ENCODE measurements around the gene TMEM181. TPM values are rescaled to one million over a fixed set of nuclear protein-coding genes. Genes with fewer than 3 reads are reported as not detected.
"Not testable (repeated sequence)": the region's sequence is repeated elsewhere in the genome, so short reads cannot be mapped to it uniquely, and the experiment has no call there.

The TMEM181 gene
- total RNA-seq, 4 donors from 2014 or later: 21.6 to 31.6 (median 26.0) TPM

GRCh38 chr6:158649289-158650143, 89.6 kb downstream of the TMEM181 start, which contains the start of gene SYTL3:
SYTL3 (plus strand) TSS chr6:158650054; CDS start chr6:158663269, 13,215 bp downstream.
- Histone ChIP-seq H3K27me3 (no peaks in the 10 kb centered on the region), H3K27ac (replicated peaks in 1 of 4) (peak within 1 kb of the TSS; percentile 32 to 99 (median 55)), H3K4me3 (no peak within 1 kb of the TSS), H3K36me3 (no peaks in the 10 kb centered on the region), H3K4me1 (peaks cover 21 to 48% (median 32%) of the 10 kb centered on the region in 4 donors), H3K9me3 (no peaks in the 10 kb centered on the region)
- TF ChIP-seq, protein P1, sequence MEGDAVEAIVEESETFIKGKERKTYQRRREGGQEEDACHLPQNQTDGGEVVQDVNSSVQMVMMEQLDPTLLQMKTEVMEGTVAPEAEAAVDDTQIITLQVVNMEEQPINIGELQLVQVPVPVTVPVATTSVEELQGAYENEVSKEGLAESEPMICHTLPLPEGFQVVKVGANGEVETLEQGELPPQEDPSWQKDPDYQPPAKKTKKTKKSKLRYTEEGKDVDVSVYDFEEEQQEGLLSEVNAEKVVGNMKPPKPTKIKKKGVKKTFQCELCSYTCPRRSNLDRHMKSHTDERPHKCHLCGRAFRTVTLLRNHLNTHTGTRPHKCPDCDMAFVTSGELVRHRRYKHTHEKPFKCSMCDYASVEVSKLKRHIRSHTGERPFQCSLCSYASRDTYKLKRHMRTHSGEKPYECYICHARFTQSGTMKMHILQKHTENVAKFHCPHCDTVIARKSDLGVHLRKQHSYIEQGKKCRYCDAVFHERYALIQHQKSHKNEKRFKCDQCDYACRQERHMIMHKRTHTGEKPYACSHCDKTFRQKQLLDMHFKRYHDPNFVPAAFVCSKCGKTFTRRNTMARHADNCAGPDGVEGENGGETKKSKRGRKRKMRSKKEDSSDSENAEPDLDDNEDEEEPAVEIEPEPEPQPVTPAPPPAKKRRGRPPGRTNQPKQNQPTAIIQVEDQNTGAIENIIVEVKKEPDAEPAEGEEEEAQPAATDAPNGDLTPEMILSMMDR (IDR thresholded peaks at IDR 0.05): no peak
- TF ChIP-seq POLR2AphosphoS5 (IDR thresholded peaks at IDR 0.05) (peak; percentile 47 to 74), POLR2A (IDR thresholded peaks at IDR 0.05; ENCODE audit: low read depth) (no peak), EP300 (IDR thresholded peaks at IDR 0.05) (no peak)
- intact Hi-C loops (cut with DNase I): no loop called here
- WGBS: 60% methylated on average over 15 of the region's 15 CpGs
- DNase-seq (ENCODE audit: extremely low spot score): peak; percentile 91

- H3K27ac ChIP-seq (replicated peaks in 1 of 4): peak overlapping the region in 1 of 4 donors; percentile 22
- 88% methylated on average over 17 of the region's 17 CpGs for WGBS
- DNase-seq (ENCODE audit: extremely low spot score); H3K36me3 ChIP-seq; H3K4me3 ChIP-seq; H3K9me3 ChIP-seq; H3K27me3 ChIP-seq; intact Hi-C loops (cut with DNase I): not testable (repeated sequence)
- H3K4me1 ChIP-seq: peaks cover 26 to 49% (median 37%) of the 10 kb centered on the region in 4 donors
These were observed 92.3 kb downstream of the TMEM181 start for GRCh38 chr6:158651981-158652737.

DNA sequence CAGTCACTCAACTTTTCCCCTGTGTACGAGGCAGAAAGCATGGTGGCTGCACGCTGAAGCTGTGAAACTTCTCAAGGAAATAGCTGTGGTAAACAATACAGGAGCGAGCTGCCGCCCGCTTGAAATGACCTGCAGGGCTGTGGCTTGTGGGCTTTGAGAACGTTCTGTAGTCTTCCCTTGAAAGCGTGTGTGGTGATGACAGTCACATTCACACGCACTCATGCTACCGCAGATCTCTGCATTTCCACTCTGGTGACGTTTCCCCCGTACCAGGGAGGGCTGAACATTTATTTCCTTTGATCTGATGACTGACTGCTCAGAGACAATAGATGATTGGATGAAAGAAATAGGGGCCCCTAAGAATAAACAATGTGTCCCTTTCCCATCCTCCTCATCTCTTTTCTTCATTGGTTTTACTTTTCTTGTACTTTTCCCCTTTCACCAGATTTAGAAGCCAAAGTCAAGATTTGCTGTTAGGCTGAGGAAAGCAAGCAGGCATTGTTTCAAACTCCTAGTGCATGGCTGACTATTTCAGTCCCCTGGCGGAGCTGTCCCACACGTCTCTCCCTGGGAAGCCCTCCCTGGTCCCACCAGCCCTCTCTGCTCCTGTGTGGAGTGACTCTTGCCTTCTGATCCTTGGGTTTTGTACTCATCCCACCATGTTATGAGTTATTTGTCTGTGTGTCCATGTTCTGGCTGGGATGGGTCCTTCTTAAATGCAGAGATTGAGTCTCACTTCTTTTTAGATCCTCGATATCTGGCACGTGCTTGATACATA, 93.9 kb downstream of the TMEM181 start:
- peaks cover 26 to 36% (median 30%) of the 10 kb centered on the region in 4 donors for H3K4me1 ChIP-seq
- H3K27ac ChIP-seq (replicated peaks in 1 of 4): peak overlapping the region; percentile 73 to 86 (median 80)
- WGBS: 76% methylated on average over 15 of the region's 15 CpGs
- no peak overlapping the region for H3K4me3 ChIP-seq
- no peaks in the 10 kb centered on the region for H3K27me3 ChIP-seq
- DNase-seq (ENCODE audit: extremely low spot score): peak; percentile 92
- TF ChIP-seq POLR2AphosphoS5 (IDR thresholded peaks at IDR 0.05): peak; percentile 28 to 36
- TF ChIP-seq EP300 (IDR thresholded peaks at IDR 0.05): peak; percentile 36
- TF ChIP-seq, protein P1 (IDR thresholded peaks at IDR 0.05): no peak
- no peaks in the 10 kb centered on the region for H3K36me3 ChIP-seq
- intact Hi-C loops (cut with DNase I): no loop called here
- no peaks in the 10 kb centered on the region for H3K9me3 ChIP-seq

DNA sequence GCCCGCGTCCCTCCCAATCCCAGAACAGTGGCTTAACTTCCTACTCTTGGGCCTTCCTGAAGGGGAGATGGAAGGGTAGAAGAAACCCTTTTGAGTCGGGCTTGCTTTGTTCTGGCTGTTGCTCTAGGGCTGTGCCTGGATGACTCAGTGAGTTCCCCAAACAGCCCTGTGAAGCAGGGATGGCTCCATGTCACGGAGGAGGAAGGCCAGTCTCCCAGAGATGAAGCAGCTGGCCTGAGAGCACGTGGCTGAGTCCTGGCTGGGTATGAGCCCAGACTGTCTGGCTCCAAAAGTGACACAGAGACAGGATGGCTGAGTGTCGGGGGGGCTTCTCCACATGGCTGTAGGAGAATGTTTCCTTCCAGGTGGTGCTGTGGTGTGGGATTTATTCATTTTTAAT, 94.6 kb downstream of the TMEM181 start:
- intact Hi-C loops (cut with DNase I): no loop called here
- DNase-seq (ENCODE audit: extremely low spot score): peak; percentile 96
- Histone ChIP-seq H3K27ac (replicated peaks in 1 of 4) (peak overlapping the region; percentile 73 to 86 (median 80)), H3K4me3 (no peak overlapping the region), H3K9me3 (no peaks in the 10 kb centered on the region), H3K4me1 (peaks cover 21 to 30% (median 26%) of the 10 kb centered on the region in 4 donors), H3K36me3 (no peaks in the 10 kb centered on the region), H3K27me3 (no peaks in the 10 kb centered on the region)
- TF ChIP-seq POLR2A (IDR thresholded peaks at IDR 0.05; ENCODE audit: low read depth): no peak
- peak; percentile 87 to 96 for TF ChIP-seq POLR2AphosphoS5 (IDR thresholded peaks at IDR 0.05)
- TF ChIP-seq, protein P1 (IDR thresholded peaks at IDR 0.05): no peak
- WGBS: 39% methylated on average over 6 of the region's 6 CpGs

Measured in esophagus muscularis mucosa (tissue), 4 donors.